HG02938 (cell line): Measurements from ENCODE around the gene PRR20G.
"Not testable (repeated sequence)": the region's sequence is repeated elsewhere in the genome, so short reads cannot be mapped to it uniquely, and the experiment has no call there.

ENCODE experiments used
- ATAC-seq: cut with Tn5 transposase; IDR thresholded peaks from one replicate; pipeline ENCODE4 v1.9.1; 2021; ENCODE audit warnings: mild to moderate bottlenecking, moderate library complexity; ENCODE audit not compliant: unreplicated experiment

Gene PRR20G

GRCh38 chr3:127287840-127288239, at the start of gene PRR20G:
Gene PRR20G (minus strand): TSS chr3:127288046. CDS start chr3:127287365, 681 bp downstream.
- no peak for ATAC-seq

- no peak for ATAC-seq
Observed at GRCh38 chr3:127337001-127337400, 49.2 kb upstream of the PRR20G start.

GRCh38 chr3:127336101-127336500, 48.3 kb upstream of the PRR20G start:
- no peak for ATAC-seq

GRCh38 chr3:127330385-127330784, 42.5 kb upstream of the PRR20G start:
- ATAC-seq: no peak

GRCh38 chr3:127329631-127330285, 41.9 kb upstream of the PRR20G start:
- no peak for ATAC-seq

GRCh38 chr3:127328421-127328820, 40.6 kb upstream of the PRR20G start:
- ATAC-seq: no peak

GRCh38 chr3:127326341-127326740, 38.5 kb upstream of the PRR20G start:
- no peak for ATAC-seq

GRCh38 chr3:127325629-127325961, 37.7 kb upstream of the PRR20G start:
- ATAC-seq: no peak

- ATAC-seq: no peak
Observed at GRCh38 chr3:127324913-127325628, 37.2 kb upstream of the PRR20G start.

- no peak for ATAC-seq
Observed at GRCh38 chr3:127324076-127324475, 36.2 kb upstream of the PRR20G start.

GRCh38 chr3:127323581-127323980, 35.7 kb upstream of the PRR20G start:
- ATAC-seq: no peak

GRCh38 chr3:127321371-127321770, 33.5 kb upstream of the PRR20G start:
- no peak for ATAC-seq

- no peak for ATAC-seq
Observed at GRCh38 chr3:127320529-127321121, 32.8 kb upstream of the PRR20G start.

GRCh38 chr3:127316685-127317084, 28.8 kb upstream of the PRR20G start:
- ATAC-seq: no peak

GRCh38 chr3:127312818-127313217, 25.0 kb upstream of the PRR20G start:
- no peak for ATAC-seq

- ATAC-seq: not testable (repeated sequence)
Observed at GRCh38 chr3:127308821-127309220, 21.0 kb upstream of the PRR20G start.

- no peak for ATAC-seq
Observed at GRCh38 chr3:127307916-127308315, 20.1 kb upstream of the PRR20G start.

- ATAC-seq: no peak
Observed at GRCh38 chr3:127307112-127307835, 19.4 kb upstream of the PRR20G start.

- ATAC-seq: no peak
Observed at GRCh38 chr3:127306361-127307111, 18.7 kb upstream of the PRR20G start.

GRCh38 chr3:127305499-127306060, 17.7 kb upstream of the PRR20G start:
- no peak for ATAC-seq
